GM12878 (cell line): ENCODE data around the gene PEAR1. TPM values are rescaled to one million over a fixed set of nuclear protein-coding genes. Genes with fewer than 3 reads are reported as not detected.

Experiments
- ATAC-seq: fragments of 200-7000 bp; cut with Tn5 transposase; 3 replicates; pipeline ENCODE4 v1.9.1; 2020; ENCODE audit warnings: mild to moderate bottlenecking, moderate library complexity
- BruUV-seq: library from RNA; stranded (reverse); fragments of 400-500 nt; replicated peaks from 2 replicates; lab custom pipeline; 2021; lab: Mats Ljungman, UMichigan
- CTCF ChIA-PET: fragments of 300-600 bp; sonication (Branson Sonifier 250); formaldehyde crosslinking; extraction: SDS; loops from one replicate; lab custom pipeline; 2021; ENCODE audit warnings: inconsistent platforms; lab: Yijun Ruan, JAX
- POLR2A ChIA-PET: fragments of 350-600 bp; formaldehyde crosslinking; extraction: SDS; loops from one replicate; lab custom pipeline; 2021; ENCODE audit warnings: inconsistent platforms; lab: Charles Lee
- RAD21 ChIA-PET: fragments of 300-600 bp; sonication (Branson Sonifier 250); formaldehyde crosslinking; loops from one replicate; lab custom pipeline; 2023; ENCODE audit warnings: antibody characterized with exemption; ENCODE audit not compliant: unreplicated experiment; lab: Charles Lee
- SMC1A ChIA-PET: fragments of 300-600 bp; sonication (Branson Sonifier 250); formaldehyde crosslinking; loops from one replicate; lab custom pipeline; 2023; ENCODE audit not compliant: unreplicated experiment, uncharacterized antibody; lab: Charles Lee
- DNase-seq: peaks from one replicate; pipeline ENCODE4 v3.0.0-alpha.2; 2011; ENCODE audit warnings: low read depth, low spot score
- FAIRE-seq: peaks from 3 replicates; lab custom pipeline; 2011; peaks lifted over from hg19 to GRCh38; lab: Jason Lieb, UNC
- H2AFZ ChIP-seq: 2 replicates; pipeline ENCODE4 v1.6.0; 2011; ENCODE audit warnings: low read depth, low read length, control low read depth; ENCODE audit not compliant: control insufficient read depth
- H3K27ac ChIP-seq: 2 replicates; pipeline ENCODE4 v1.5.1; 2011; ENCODE audit warnings: control low read depth; ENCODE audit not compliant: control insufficient read depth, insufficient read depth
- H3K27me3 ChIP-seq, 2 experiments: replicated peaks in 1 of 2; 2 replicates each; pipeline versions ENCODE4 v1.6.0 to v1.6.1; 2011; ENCODE audit warnings: low read length in 1 of 2; ENCODE audit not compliant: control insufficient read depth in 2 of 2, insufficient read depth in 2 of 2
- H3K36me3 ChIP-seq, 2 experiments: 2 replicates each; pipeline ENCODE4 v1.5.1; 2011; ENCODE audit warnings: low read length in 1 of 2; ENCODE audit not compliant: control insufficient read depth in 2 of 2, insufficient read depth in 2 of 2
- H3K4me1 ChIP-seq: 2 replicates; pipeline ENCODE4 v1.6.1; 2011; ENCODE audit warnings: mild to moderate bottlenecking, low read length, moderate library complexity, mixed read lengths; ENCODE audit not compliant: control insufficient read depth, insufficient read depth
- H3K4me2 ChIP-seq: 2 replicates; pipeline ENCODE4 v1.6.0; 2011; ENCODE audit warnings: control low read depth; ENCODE audit not compliant: control insufficient read depth, insufficient read depth
- H3K4me3 ChIP-seq: fragments of 200-600 bp; sonication (generic); 2 replicates; pipeline ENCODE4 v1.5.1; 2016
- H3K79me2 ChIP-seq: 2 replicates; pipeline ENCODE4 v1.6.0; 2011; ENCODE audit warnings: low read length; ENCODE audit not compliant: control insufficient read depth, insufficient read depth
- H3K9ac ChIP-seq: 2 replicates; pipeline ENCODE4 v1.8.0; 2011; ENCODE audit warnings: low read length, control low read depth, mixed read lengths; ENCODE audit not compliant: control insufficient read depth, insufficient read depth
- H3K9me3 ChIP-seq: replicated peaks from 3 replicates; pipeline ENCODE4 v1.5.1; 2011; ENCODE audit warnings: mild to moderate bottlenecking, low read length; ENCODE audit not compliant: control insufficient read depth, insufficient read depth
- H4K20me1 ChIP-seq: 2 replicates; pipeline ENCODE4 v1.6.0; 2011; ENCODE audit not compliant: control insufficient read depth, insufficient read depth
- EP300 ChIP-seq, 2 experiments: fragments of 150-350 bp in 1 of 2; IDR thresholded peaks; 2 replicates each; pipeline ENCODE4 v1.6.1; 2011 to 2012; ENCODE audit warnings: low read depth in 2 of 2, low read length in 2 of 2, borderline replicate concordance in 1 of 2, improper control_type of control experiment in 1 of 2, inconsistent platforms in 1 of 2; ENCODE audit not compliant: control insufficient read depth in 1 of 2
- MLLT1 ChIP-seq: fragments of 450-650 bp; IDR thresholded peaks from 2 replicates; pipeline ENCODE4 v1.6.1; 2016; ENCODE audit warnings: mild to moderate bottlenecking
- MXI1 ChIP-seq: fragments of 150-350 bp; IDR thresholded peaks from 2 replicates; pipeline ENCODE4 v1.6.1; 2011; ENCODE audit warnings: low read depth, mild to moderate bottlenecking, inconsistent platforms, low read length, improper control_type of control experiment
- NFIC ChIP-seq: IDR thresholded peaks from 2 replicates; pipeline ENCODE4 v1.6.1; 2012; ENCODE audit warnings: low read depth, mild to moderate bottlenecking, inconsistent platforms, low read length, moderate library complexity
- NFYA ChIP-seq: IDR thresholded peaks from 2 replicates; pipeline ENCODE4 v1.6.1; 2011; ENCODE audit warnings: low read depth, mild to moderate bottlenecking, low read length, improper control_type of control experiment, borderline replicate concordance
- NR2C2 ChIP-seq: IDR thresholded peaks from 2 replicates; pipeline ENCODE4 v1.6.1; 2011; ENCODE audit warnings: borderline replicate concordance, low read depth; ENCODE audit not compliant: control insufficient read depth, insufficient read length
- ZNF687 ChIP-seq: fragments of 450-650 bp; IDR thresholded peaks from 2 replicates; pipeline ENCODE4 v1.6.1; 2017; ENCODE audit warnings: mild to moderate bottlenecking, moderate library complexity
- WGBS: methylation state at CpG from one replicate; pipeline ENCODE4 v1.1.6; 2016; ENCODE audit warnings: low lambda C conversion rate; ENCODE audit not compliant: insufficient replicate concordance, insufficient coverage; ENCODE audit errors: missing lambda C conversion rate; 5-methylcytosine and 5-hydroxymethylcytosine counted together
- in situ Hi-C: fragments of 300-500 bp; cut with MboI; formaldehyde crosslinking; loops from 9 replicates; pipeline ENCODE4 v1.14.3; 2018; ENCODE audit warnings: mixed read lengths
- intact Hi-C: fragments of 100-400 bp; cut with micrococcal nuclease; formaldehyde crosslinking; loops from one replicate; pipeline ENCODE4 v1.14.2; 2022; ENCODE audit not compliant: unreplicated experiment
- polyA plus RNA-seq, 11 experiments: library from polyadenylated mRNA; depleted of rRNA in 4 of 11; unstranded in 6 of 11; stranded (reverse) in 5 of 11; fragments of >200 nt; fragmentation: Nextera tagmentation in 4 of 11; fragmentation: Illumina TruSeq in 1 of 11; extraction: Ambion mirVana in 4 of 11; extraction: Trizol in 1 of 11; gene quantifications; 1 replicate in 1 of 11; 2 replicates in 10 of 11; pipeline versions ENCODE4 v1.2.1 to v1.2.3, GENCODE V29; 2011 to 2016; ENCODE audit warnings: inconsistent platforms in 2 of 11, missing spikeins in 2 of 11, low read depth in 1 of 11
- total RNA-seq, 4 experiments: library from RNA; depleted of rRNA in 3 of 4; stranded (reverse); fragments of >200 nt in 3 of 4; fragmentation: Illumina TruSeq in 1 of 4; extraction: Trizol in 1 of 4; gene quantifications; 2 replicates each; pipeline versions ENCODE4 v1.2.1 to v1.2.3, GENCODE V29; 2013 to 2021

The PEAR1 gene
- total and polyA plus RNA-seq, 10 of the 15 experiments (the other 5 are each of a cell fraction or from before 2014, with no cell fraction given), result not detected

GRCh38 chr1:156947127-156947526 lies 53.6 kb downstream of the PEAR1 start:
- Histone ChIP-seq H3K4me2 (no peak overlapping the region), H3K36me3 (peaks cover 0 to 10% of the 10 kb centered on the region in 2 experiments; a peak in 3 of 4 replicates), H3K9me3 (no peaks in the 10 kb centered on the region), H3K9ac (no peak overlapping the region), H2AFZ (no peak overlapping the region), H4K20me1 (no peaks in the 10 kb centered on the region), H3K27me3 (no peaks in the 10 kb centered on the region), H3K27ac (no peak overlapping the region), H3K4me1 (no peaks in the 10 kb centered on the region), H3K79me2 (no peaks in the 10 kb centered on the region), H3K4me3 (no peak overlapping the region)
- ChIA-PET CTCF (interaction anchor here (2.1 kb wide), 1 partner anchor 127 kb away, joined by 4 read pairs; no protein-coding TSS in a partner anchor), POLR2A (interaction anchor here (0.5 to 0.6 kb wide), 2 partner anchors 155 to 186 kb away, joined by 3 to 9 read pairs; no protein-coding TSS in a partner anchor), SMC1A (interaction anchor here (1.1 kb wide), 1 partner anchor 17 kb away, joined by 3 read pairs; no protein-coding TSS in a partner anchor), RAD21 (no interaction called here)
- FAIRE-seq (no peak), ATAC-seq (no peak), DNase-seq (no peak)
- WGBS, result 62% methylated on average over 9 of the region's 9 CpGs
- TF ChIP-seq NR2C2 (no peak), MLLT1 (no peak)
- BruUV-seq, result no TSS peak
- in situ Hi-C loops, result no loop called here
- intact Hi-C loops, result no loop called here

- Histone ChIP-seq H2AFZ (no peak overlapping the region), H3K79me2 (no peaks in the 10 kb centered on the region), H3K4me3 (no peak overlapping the region), H3K27me3 (no peaks in the 10 kb centered on the region), H3K9me3 (no peaks in the 10 kb centered on the region), H3K4me1 (no peaks in the 10 kb centered on the region), H4K20me1 (no peaks in the 10 kb centered on the region), H3K4me2 (no peak overlapping the region), H3K36me3 (peaks cover 0 to 9% of the 10 kb centered on the region in 2 experiments; a peak in 3 of 4 replicates), H3K9ac (no peak overlapping the region), H3K27ac (no peak overlapping the region)
- FAIRE-seq (no peak), DNase-seq (no peak), ATAC-seq (no peak)
- WGBS, result 73% methylated on average over 17 of the region's 17 CpGs
- POLR2A ChIA-PET, result no interaction called here
- in situ Hi-C loops, result no loop called here
- BruUV-seq, result no TSS peak
- CTCF ChIA-PET, result interaction anchor here (2.5 kb wide), 1 partner anchor 127 kb away, joined by 9 read pairs; no protein-coding TSS in a partner anchor
- RAD21 ChIA-PET, result interaction anchor here (1.5 kb wide), 1 partner anchor 126 kb away, joined by 3 read pairs; no protein-coding TSS in a partner anchor
- intact Hi-C loops, result no loop called here
- no peak for TF ChIP-seq MXI1
- TF ChIP-seq EP300 (IDR thresholded peaks at IDR 0.05; ENCODE audit: borderline replicate concordance in 1 of 2, control insufficient read depth in 1 of 2, low read depth in 2 of 2, low read length in 2 of 2), result no peak
- no peak for TF ChIP-seq ZNF687
- TF ChIP-seq NFYA, result no peak
- no peak for TF ChIP-seq NFIC
- SMC1A ChIA-PET, result interaction anchor here (1.0 kb wide), 1 partner anchor 16 kb away, joined by 3 read pairs; no protein-coding TSS in a partner anchor
These were observed 54.5 kb downstream of the PEAR1 start for GRCh38 chr1:156947818-156948525.
